AG04450 (cell line): ENCODE data around the gene A3GALT2. TPM values are rescaled to one million over a fixed set of nuclear protein-coding genes. Genes with fewer than 3 reads are reported as not detected.

Experiments used
- CTCF ChIA-PET: fragments of 300-600, 350-600 bp; formaldehyde crosslinking; extraction: SDS; loops from one replicate; lab custom pipeline; 2022; ENCODE audit warnings: antibody characterized with exemption, inconsistent platforms; lab: Charles Lee
- POLR2A ChIA-PET: fragments of 350-600 bp; formaldehyde crosslinking; extraction: SDS; loops from one replicate; lab custom pipeline; 2021; ENCODE audit warnings: antibody characterized with exemption, inconsistent platforms; lab: Yijun Ruan, JAX
- DNase-seq: peaks from one replicate; pipeline ENCODE4 v3.0.0-alpha.2; 2011; ENCODE audit warnings: low read depth, low spot score
- H3K27ac ChIP-seq: one replicate; pipeline ENCODE4 v1.5.1; 2012; ENCODE audit warnings: low read depth, low read length, control low read depth
- H3K27me3 ChIP-seq: one replicate; pipeline ENCODE4 v1.6.0; 2012; ENCODE audit warnings: low read length; ENCODE audit not compliant: control insufficient read depth, insufficient read depth
- H3K4me3 ChIP-seq: 2 replicates; pipeline ENCODE4 v1.5.1; 2011; ENCODE audit warnings: mild to moderate bottlenecking, low read depth, low read length, control low read depth
- H3K9me3 ChIP-seq: 2 replicates; pipeline ENCODE4 v1.5.1; 2012; ENCODE audit warnings: low read length; ENCODE audit not compliant: control insufficient read depth, insufficient read depth
- CTCF ChIP-seq: IDR thresholded peaks from 2 replicates; pipeline ENCODE4 v1.5.1; 2011; ENCODE audit warnings: low read depth, low read length, control low read depth, inconsistent platforms
- polyA plus RNA-seq: library from polyadenylated mRNA; depleted of rRNA; stranded (reverse); fragments of >200 nt; gene quantifications from 2 replicates; pipeline ENCODE4 v1.2.3, GENCODE V29; 2011

A3GALT2 gene
- polyA plus RNA-seq, 1 experiment: not detected

- Histone ChIP-seq H3K9me3 (no peaks in the 10 kb centered on the region), H3K27ac (peak overlapping the region; percentile 39), H3K4me3 (no peak overlapping the region), H3K27me3 (no peaks in the 10 kb centered on the region)
- POLR2A ChIA-PET: interaction anchor here (0.7 kb wide), 1 partner anchor 17 kb away, joined by 3 read pairs; no protein-coding TSS in a partner anchor
- no peak for DNase-seq
- CTCF ChIA-PET: interaction anchor here (0.6 kb wide), 1 partner anchor 137 kb away, joined by 3 read pairs; no protein-coding TSS in a partner anchor
- no peak for TF ChIP-seq CTCF
Measured at GRCh38 chr1:33332881-33333280, 12.0 kb upstream of the A3GALT2 start.

GRCh38 chr1:33332357-33332789 is 11.5 kb upstream of the A3GALT2 start:
- POLR2A ChIA-PET: no interaction called here

GRCh38 chr1:33331444-33332356 is 10.8 kb upstream of the A3GALT2 start:
- POLR2A ChIA-PET: interaction anchor here (0.6 kb wide), 1 partner anchor 179 kb away, joined by 8 read pairs; no protein-coding TSS in a partner anchor
- H3K4me3 ChIP-seq: no peak overlapping the region
- DNase-seq: no peak
- TF ChIP-seq CTCF: no peak
- H3K27ac ChIP-seq: peak overlapping the region; percentile 11
- no peaks in the 10 kb centered on the region for H3K27me3 ChIP-seq
- H3K9me3 ChIP-seq: no peaks in the 10 kb centered on the region
- CTCF ChIA-PET: interaction anchor here (1.4 to 2.0 kb wide), 2 partner anchors 36 to 139 kb away, joined by 7 to 10 read pairs; no protein-coding TSS in a partner anchor

More at GRCh38 chr1:33332357-33332789, 11.5 kb upstream of the A3GALT2 start:
- CTCF ChIA-PET: no interaction called here
- Histone ChIP-seq H3K27ac (peak overlapping the region; percentile 39), H3K9me3 (no peaks in the 10 kb centered on the region), H3K4me3 (no peak overlapping the region), H3K27me3 (no peaks in the 10 kb centered on the region)
- TF ChIP-seq CTCF: no peak
- no peak for DNase-seq

- peak overlapping the region; percentile 21 for H3K27ac ChIP-seq
- no peak overlapping the region for H3K4me3 ChIP-seq
- POLR2A ChIA-PET: interaction anchor here (0.6 to 1.1 kb wide), 2 partner anchors 11 to 178 kb away, joined by 4 to 8 read pairs; no protein-coding TSS in a partner anchor
- H3K27me3 ChIP-seq: no peaks in the 10 kb centered on the region
- DNase-seq: no peak
- no peaks in the 10 kb centered on the region for H3K9me3 ChIP-seq
- no peak for TF ChIP-seq CTCF
- CTCF ChIA-PET: interaction anchor here (1.4 to 2.0 kb wide), 2 partner anchors 35 to 140 kb away, joined by 7 to 10 read pairs; no protein-coding TSS in a partner anchor
Measured at GRCh38 chr1:33330906-33331305, 10.0 kb upstream of the A3GALT2 start.
